Kidney epithelial cell (primary cell): ENCODE measurements around the gene ZNF782. TPM values are rescaled to one million over a fixed set of nuclear protein-coding genes. Genes with fewer than 3 reads are reported as not detected.

Experiments
- DNase-seq: peaks from one replicate; pipeline ENCODE4 v3.0.0-alpha.2; 2010; ENCODE audit warnings: low read depth
- H3K27me3 ChIP-seq: 2 replicates; pipeline ENCODE4 v1.6.0; 2011; ENCODE audit warnings: low read length; ENCODE audit not compliant: control insufficient read depth, insufficient read depth
- H3K36me3 ChIP-seq: 2 replicates; pipeline ENCODE4 v1.5.1; 2011; ENCODE audit warnings: low read length; ENCODE audit not compliant: control insufficient read depth, insufficient read depth
- H3K4me3 ChIP-seq: 2 replicates; pipeline ENCODE4 v1.5.1; 2011; ENCODE audit warnings: low read depth, mild to moderate bottlenecking, control low read depth, low read length
- total RNA-seq: library from RNA; depleted of rRNA; stranded (reverse); fragments of >200 nt; gene quantifications from 2 replicates; pipeline ENCODE4 v1.2.3, GENCODE V29; 2015
- TF ChIP-seq, protein P1 (sequence below): IDR thresholded peaks from 2 replicates; pipeline ENCODE4 v1.5.1; 2011; ENCODE audit warnings: mild to moderate bottlenecking, moderate library complexity, low read length, control low read depth, inconsistent platforms; ENCODE audit not compliant: insufficient read depth, poor library complexity, severe bottlenecking

Gene ZNF782
- total RNA-seq, 1 donor from 2014 or later = 3.9 TPM

- DNase-seq = peak; percentile 45
- H3K36me3 ChIP-seq = no peaks in the 10 kb centered on the region
- no peak overlapping the region for H3K4me3 ChIP-seq
- no peaks in the 10 kb centered on the region for H3K27me3 ChIP-seq
- TF ChIP-seq, protein P1, sequence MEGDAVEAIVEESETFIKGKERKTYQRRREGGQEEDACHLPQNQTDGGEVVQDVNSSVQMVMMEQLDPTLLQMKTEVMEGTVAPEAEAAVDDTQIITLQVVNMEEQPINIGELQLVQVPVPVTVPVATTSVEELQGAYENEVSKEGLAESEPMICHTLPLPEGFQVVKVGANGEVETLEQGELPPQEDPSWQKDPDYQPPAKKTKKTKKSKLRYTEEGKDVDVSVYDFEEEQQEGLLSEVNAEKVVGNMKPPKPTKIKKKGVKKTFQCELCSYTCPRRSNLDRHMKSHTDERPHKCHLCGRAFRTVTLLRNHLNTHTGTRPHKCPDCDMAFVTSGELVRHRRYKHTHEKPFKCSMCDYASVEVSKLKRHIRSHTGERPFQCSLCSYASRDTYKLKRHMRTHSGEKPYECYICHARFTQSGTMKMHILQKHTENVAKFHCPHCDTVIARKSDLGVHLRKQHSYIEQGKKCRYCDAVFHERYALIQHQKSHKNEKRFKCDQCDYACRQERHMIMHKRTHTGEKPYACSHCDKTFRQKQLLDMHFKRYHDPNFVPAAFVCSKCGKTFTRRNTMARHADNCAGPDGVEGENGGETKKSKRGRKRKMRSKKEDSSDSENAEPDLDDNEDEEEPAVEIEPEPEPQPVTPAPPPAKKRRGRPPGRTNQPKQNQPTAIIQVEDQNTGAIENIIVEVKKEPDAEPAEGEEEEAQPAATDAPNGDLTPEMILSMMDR = no peak
These were observed 3.8 kb upstream of the ZNF782 start for GRCh38 chr9:96858018-96858573.

DNA sequence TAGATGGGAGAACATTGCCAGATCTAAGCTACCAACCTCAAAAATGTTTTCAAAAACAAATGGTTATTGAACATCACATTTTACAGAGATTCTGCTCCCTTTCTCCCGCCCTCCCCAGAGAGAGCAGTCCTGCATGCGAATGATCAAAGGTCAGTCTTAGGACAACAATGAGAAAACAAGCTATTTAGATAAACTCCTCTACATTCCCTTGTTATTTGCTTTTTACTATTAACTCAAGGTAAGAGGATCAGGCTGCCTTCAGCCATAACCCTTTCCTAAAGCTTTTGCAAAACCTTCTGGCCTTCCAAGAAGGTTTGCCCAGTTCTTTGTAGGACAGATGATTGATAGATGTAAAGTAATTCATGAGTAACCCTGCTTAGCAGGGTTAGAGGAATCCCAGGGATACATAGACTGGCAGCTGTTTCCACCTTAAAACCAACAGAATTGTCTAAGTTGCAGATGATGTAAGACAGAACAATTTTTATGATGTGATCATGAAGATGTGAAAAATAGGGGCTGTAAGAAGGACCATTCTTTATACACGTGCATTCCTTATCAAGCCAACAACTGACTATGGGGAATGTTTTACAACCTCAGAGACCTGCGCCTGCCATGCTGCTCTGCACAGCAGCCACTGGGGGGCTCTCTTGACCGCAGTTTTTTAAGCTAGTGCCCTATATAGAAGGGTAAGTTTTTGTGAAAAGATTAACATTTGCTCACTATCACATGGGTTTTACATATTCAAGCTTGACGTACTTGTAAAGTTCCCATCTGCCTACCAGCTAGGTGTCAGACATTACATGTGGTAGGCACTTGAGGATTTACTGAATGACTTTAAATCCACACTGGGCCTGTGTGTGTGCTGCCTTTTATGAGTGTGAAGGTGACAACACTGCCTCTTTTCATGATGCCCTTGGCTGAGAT is 2.3 kb upstream of the ZNF782 start:
- TF ChIP-seq, protein P1 = peak; percentile 86
- Histone ChIP-seq H3K27me3 (no peaks in the 10 kb centered on the region), H3K4me3 (no peak overlapping the region), H3K36me3 (no peaks in the 10 kb centered on the region)
- no peak for DNase-seq

DNA sequence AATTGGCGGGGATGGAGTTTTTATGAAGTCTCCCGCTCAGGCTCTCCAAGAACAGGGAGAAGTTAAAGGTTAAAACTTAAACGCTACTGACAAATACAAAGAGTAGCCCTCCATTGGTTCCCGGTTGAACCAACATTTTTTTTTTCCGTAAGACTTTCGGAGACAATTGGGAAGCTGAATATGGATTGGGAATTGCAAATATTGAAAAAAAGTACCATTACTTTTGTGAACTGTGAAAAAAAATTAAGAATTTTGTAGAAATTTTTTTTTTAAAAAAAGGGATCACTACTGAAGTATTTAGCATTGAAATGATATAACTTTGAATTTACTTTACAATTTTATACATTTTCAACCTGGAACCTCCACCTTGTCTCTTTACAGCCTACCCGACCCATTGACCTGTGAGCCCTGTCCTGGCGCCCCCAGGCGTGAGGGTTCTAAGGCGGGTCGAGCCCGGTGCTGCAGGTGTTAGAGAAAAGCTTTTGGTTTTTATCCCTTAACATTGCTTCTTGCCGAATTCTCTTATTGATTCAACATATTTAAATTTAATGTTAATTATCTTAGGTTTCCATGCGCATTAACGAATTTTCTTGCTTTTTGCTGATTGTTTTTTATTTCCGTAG is 448 bp upstream of the ZNF782 start:
- DNase-seq = no peak
- TF ChIP-seq, protein P1 = no peak
- Histone ChIP-seq H3K27me3 (no peaks in the 10 kb centered on the region), H3K36me3 (no peaks in the 10 kb centered on the region), H3K4me3 (peak overlapping the region; percentile 82)

GRCh38 chr9:96852676-96853075 is 1.6 kb downstream of the ZNF782 start:
- no peak overlapping the region for H3K4me3 ChIP-seq
- TF ChIP-seq, protein P1 = no peak
- no peaks in the 10 kb centered on the region for H3K27me3 ChIP-seq
- H3K36me3 ChIP-seq = no peaks in the 10 kb centered on the region
- no peak for DNase-seq

GRCh38 chr9:96844040-96844439 is 10.3 kb downstream of the ZNF782 start:
- DNase-seq = no peak
- H3K36me3 ChIP-seq = no peaks in the 10 kb centered on the region
- H3K27me3 ChIP-seq = no peaks in the 10 kb centered on the region
- TF ChIP-seq, protein P1 = no peak
- H3K4me3 ChIP-seq = no peak overlapping the region
